Mesendoderm (in vitro differentiated cells): ENCODE data around the gene DNAL4.

ENCODE experiments used
- DNase-seq: peaks from one replicate; pipeline ENCODE4 v3.0.0; 2013
- H2AK5ac ChIP-seq: 2 replicates; pipeline ENCODE4 v1.6.1; 2013; ENCODE audit warnings: low read length, inconsistent platforms
- H2BK120ac ChIP-seq: 2 replicates; pipeline ENCODE4 v1.6.1; 2013; ENCODE audit warnings: low read depth, mild to moderate bottlenecking, low read length, moderate library complexity, mixed read lengths
- H2BK15ac ChIP-seq: replicated peaks from 2 replicates; pipeline ENCODE4 v1.6.1; 2013; ENCODE audit warnings: low read depth, mild to moderate bottlenecking, moderate library complexity
- H2BK5ac ChIP-seq: 2 replicates; pipeline ENCODE4 v1.6.1; 2013; ENCODE audit warnings: low read length, inconsistent platforms
- H3K18ac ChIP-seq: 2 replicates; pipeline ENCODE4 v1.6.1; 2013; ENCODE audit warnings: mild to moderate bottlenecking, low read length, mixed read lengths
- H3K23ac ChIP-seq: one replicate; pipeline ENCODE4 v1.6.1; 2013; ENCODE audit warnings: low read length
- H3K27ac ChIP-seq: 2 replicates; pipeline ENCODE4 v1.5.1; 2013; ENCODE audit warnings: low read depth, mild to moderate bottlenecking, inconsistent platforms, low read length, moderate library complexity
- H3K27me3 ChIP-seq: 2 replicates; pipeline ENCODE4 v1.6.1; 2013; ENCODE audit warnings: low read length, control low read depth, mild to moderate bottlenecking, inconsistent platforms; ENCODE audit not compliant: insufficient read depth, poor library complexity
- H3K36me3 ChIP-seq: 2 replicates; pipeline ENCODE4 v1.6.1; 2013; ENCODE audit warnings: low read length, inconsistent platforms; ENCODE audit not compliant: control insufficient read depth, insufficient read depth
- H3K4ac ChIP-seq: one replicate; pipeline ENCODE4 v1.6.1; 2013; ENCODE audit warnings: low read depth, mild to moderate bottlenecking, low read length, moderate library complexity
- H3K4me1 ChIP-seq: 2 replicates; pipeline ENCODE4 v1.6.1; 2013; ENCODE audit warnings: low read depth, low read length, inconsistent platforms; ENCODE audit not compliant: control insufficient read depth
- H3K4me2 ChIP-seq: 2 replicates; pipeline ENCODE4 v1.6.1; 2013; ENCODE audit warnings: low read length
- H3K4me3 ChIP-seq: 2 replicates; pipeline ENCODE4 v1.5.1; 2013; ENCODE audit warnings: mild to moderate bottlenecking, low read length
- H3K56ac ChIP-seq: one replicate; pipeline ENCODE4 v1.6.1; 2013; ENCODE audit warnings: low read length
- H3K79me1 ChIP-seq: 2 replicates; pipeline ENCODE4 v1.6.1; 2013; ENCODE audit warnings: low read length, inconsistent platforms
- H3K79me2 ChIP-seq: 2 replicates; pipeline ENCODE4 v1.6.1; 2013; ENCODE audit warnings: mild to moderate bottlenecking, low read length; ENCODE audit not compliant: control insufficient read depth, insufficient read depth
- H3K9ac ChIP-seq: 2 replicates; pipeline ENCODE4 v1.6.1; 2013; ENCODE audit warnings: low read length, inconsistent platforms
- H4K5ac ChIP-seq: one replicate; pipeline ENCODE4 v1.6.1; 2013; ENCODE audit warnings: low read length
- H4K8ac ChIP-seq: one replicate; pipeline ENCODE4 v1.6.1; 2013; ENCODE audit warnings: low read depth, mild to moderate bottlenecking, control low read depth, low read length, moderate library complexity
- WGBS: extraction: QIAGEN DNeasy Blood & Tissue Kit; methylation state at CpG from one replicate; pipeline ENCODE4 v1.1.7; 2013; ENCODE audit warnings: low lambda C conversion rate, missing lambda C conversion rate; ENCODE audit not compliant: insufficient coverage; ENCODE audit errors: extremely low coverage; 5-methylcytosine and 5-hydroxymethylcytosine counted together

Gene DNAL4

GRCh38 chr22:38788846-38789245 is 5.1 kb downstream of the DNAL4 start:
- Histone ChIP-seq H3K27ac (no peak overlapping the region), H3K79me2 (no peaks in the 10 kb centered on the region), H2BK15ac (no peak overlapping the region), H3K9ac (no peak overlapping the region), H3K4me1 (peaks cover 5% of the 10 kb centered on the region), H2BK5ac (no peak overlapping the region), H2BK120ac (no peak overlapping the region), H3K18ac (no peak overlapping the region), H3K27me3 (no peaks in the 10 kb centered on the region), H3K56ac (no peak overlapping the region), H4K8ac (no peak overlapping the region), H2AK5ac (no peak overlapping the region), H3K4me2 (no peak overlapping the region), H3K4me3 (no peak overlapping the region), H3K23ac (no peak overlapping the region), H3K79me1 (no peaks in the 10 kb centered on the region), H3K4ac (no peak overlapping the region), H4K5ac (no peak overlapping the region), H3K36me3 (no peaks in the 10 kb centered on the region)
- no peak for DNase-seq
- WGBS, result no CpG with 5 or more reads among the region's 6 CpGs

- Histone ChIP-seq H3K4me1 (peaks cover 2% of the 10 kb centered on the region), H3K4me2 (no peak overlapping the region), H3K4ac (no peak overlapping the region), H3K23ac (no peak overlapping the region), H3K79me2 (no peaks in the 10 kb centered on the region), H3K4me3 (no peak overlapping the region), H3K79me1 (no peaks in the 10 kb centered on the region), H2BK120ac (no peak overlapping the region), H2BK5ac (no peak overlapping the region), H3K27me3 (no peaks in the 10 kb centered on the region), H4K5ac (no peak overlapping the region), H3K56ac (no peak overlapping the region), H3K27ac (no peak overlapping the region), H3K18ac (no peak overlapping the region), H4K8ac (no peak overlapping the region), H3K9ac (no peak overlapping the region), H2BK15ac (no peak overlapping the region), H2AK5ac (no peak overlapping the region), H3K36me3 (no peaks in the 10 kb centered on the region)
- DNase-seq, result no peak
- WGBS, result no CpG with 5 or more reads among the region's 16 CpGs
These were observed 5.7 kb downstream of the DNAL4 start for GRCh38 chr22:38788021-38788816.

GRCh38 chr22:38786631-38787030 is 7.3 kb downstream of the DNAL4 start:
- no CpG with 5 or more reads among the region's 3 CpGs for WGBS
- H2BK15ac ChIP-seq, result no peak overlapping the region
- H3K4me2 ChIP-seq, result no peak overlapping the region
- no peak overlapping the region for H3K56ac ChIP-seq
- H3K27me3 ChIP-seq, result no peaks in the 10 kb centered on the region
- no peaks in the 10 kb centered on the region for H3K36me3 ChIP-seq
- H3K27ac ChIP-seq, result no peak overlapping the region
- no peak overlapping the region for H4K5ac ChIP-seq
- H2BK120ac ChIP-seq, result no peak overlapping the region
- H3K23ac ChIP-seq, result no peak overlapping the region
- no peak overlapping the region for H2BK5ac ChIP-seq
- no peaks in the 10 kb centered on the region for H3K79me1 ChIP-seq
- no peak overlapping the region for H3K4ac ChIP-seq
- no peak overlapping the region for H3K9ac ChIP-seq
- no peaks in the 10 kb centered on the region for H3K79me2 ChIP-seq
- no peaks in the 10 kb centered on the region for H3K4me1 ChIP-seq
- H4K8ac ChIP-seq, result no peak overlapping the region
- H2AK5ac ChIP-seq, result no peak overlapping the region
- no peak overlapping the region for H3K4me3 ChIP-seq
- no peak overlapping the region for H3K18ac ChIP-seq
- no peak for DNase-seq

- Histone ChIP-seq H3K18ac (no peak overlapping the region), H3K4me1 (no peaks in the 10 kb centered on the region), H2BK120ac (no peak overlapping the region), H3K79me1 (no peaks in the 10 kb centered on the region), H3K9ac (no peak overlapping the region), H3K79me2 (no peaks in the 10 kb centered on the region), H2BK15ac (no peak overlapping the region), H3K4ac (no peak overlapping the region), H3K4me3 (no peak overlapping the region), H3K56ac (no peak overlapping the region), H2BK5ac (no peak overlapping the region), H4K8ac (no peak overlapping the region), H3K4me2 (no peak overlapping the region), H3K36me3 (no peaks in the 10 kb centered on the region), H2AK5ac (no peak overlapping the region), H3K23ac (no peak overlapping the region), H3K27ac (no peak overlapping the region), H4K5ac (no peak overlapping the region), H3K27me3 (no peaks in the 10 kb centered on the region)
- DNase-seq, result no peak
- no CpG with 5 or more reads among the region's 5 CpGs for WGBS
These were observed 9.1 kb downstream of the DNAL4 start for GRCh38 chr22:38784856-38785255.

- Histone ChIP-seq H3K9ac (no peak overlapping the region), H2BK5ac (no peak overlapping the region), H3K4me2 (no peak overlapping the region), H2BK120ac (no peak overlapping the region), H3K4me3 (no peak overlapping the region), H4K5ac (no peak overlapping the region), H3K79me1 (no peaks in the 10 kb centered on the region), H3K56ac (no peak overlapping the region), H3K4me1 (no peaks in the 10 kb centered on the region), H4K8ac (no peak overlapping the region), H3K27me3 (no peaks in the 10 kb centered on the region), H3K27ac (no peak overlapping the region), H3K18ac (no peak overlapping the region), H2AK5ac (no peak overlapping the region), H3K4ac (no peak overlapping the region), H2BK15ac (no peak overlapping the region), H3K36me3 (no peaks in the 10 kb centered on the region), H3K79me2 (no peaks in the 10 kb centered on the region), H3K23ac (no peak overlapping the region)
- no peak for DNase-seq
- WGBS, result no CpG with 5 or more reads among the region's 15 CpGs
These were observed 9.9 kb downstream of the DNAL4 start for GRCh38 chr22:38784035-38784434.

GRCh38 chr22:38783095-38783615 is 10.8 kb downstream of the DNAL4 start:
- H3K56ac ChIP-seq, result peak overlapping the region; percentile 60
- no peaks in the 10 kb centered on the region for H3K4me1 ChIP-seq
- H3K4me2 ChIP-seq, result no peak overlapping the region
- no peak overlapping the region for H2BK5ac ChIP-seq
- no peak overlapping the region for H4K8ac ChIP-seq
- no CpG with 5 or more reads among the region's 14 CpGs for WGBS
- H3K79me1 ChIP-seq, result no peaks in the 10 kb centered on the region
- H2BK120ac ChIP-seq, result no peak overlapping the region
- H3K79me2 ChIP-seq, result no peaks in the 10 kb centered on the region
- no peak for DNase-seq
- H3K36me3 ChIP-seq, result no peaks in the 10 kb centered on the region
- no peak overlapping the region for H3K18ac ChIP-seq
- no peak overlapping the region for H3K4me3 ChIP-seq
- H3K9ac ChIP-seq, result no peak overlapping the region
- H2AK5ac ChIP-seq, result no peak overlapping the region
- H3K4ac ChIP-seq, result no peak overlapping the region
- no peaks in the 10 kb centered on the region for H3K27me3 ChIP-seq
- H3K23ac ChIP-seq, result peak overlapping the region; percentile 1
- no peak overlapping the region for H4K5ac ChIP-seq
- H3K27ac ChIP-seq, result no peak overlapping the region
- H2BK15ac ChIP-seq, result no peak overlapping the region
